Dendritic cell treated with granulocyte-macrophage colony-stimulating factor and Interleukin-4, amounts not matched to agents 40 ng/mL and 50 ng/mL, for 4 days (primary cell): ENCODE measurements around the gene C11orf97.
A peak's percentile ranks its signal among the peaks of the same experiment; 100 is the strongest.

ENCODE experiments used
- H3K27ac Mint-ChIP-seq: one replicate; pipeline ENCODE4 v1.8.0; 2022; ENCODE audit warnings: mild to moderate bottlenecking, mixed read lengths
- H3K27me3 Mint-ChIP-seq: one replicate; pipeline ENCODE4 v1.8.0; 2022; ENCODE audit warnings: mild to moderate bottlenecking, mixed read lengths
- H3K36me3 Mint-ChIP-seq: one replicate; pipeline ENCODE4 v1.8.0; 2022; ENCODE audit warnings: low read depth, mixed read lengths
- H3K4me1 Mint-ChIP-seq: one replicate; pipeline ENCODE4 v1.8.0; 2022; ENCODE audit warnings: low read depth, mixed read lengths
- H3K4me3 Mint-ChIP-seq: one replicate; pipeline ENCODE4 v1.8.0; 2022; ENCODE audit warnings: mild to moderate bottlenecking, moderate library complexity, mixed read lengths
- H3K9me3 Mint-ChIP-seq: one replicate; pipeline ENCODE4 v1.8.0; 2022; ENCODE audit warnings: mixed read lengths
- intact Hi-C: fragments of 100-400 bp; cut with micrococcal nuclease; formaldehyde crosslinking; loops from one replicate; pipeline ENCODE4 v1.15.0; 2022

C11orf97 gene

GRCh38 chr11:94507485-94507884 lies 4.8 kb upstream of the C11orf97 start:
- H3K27ac Mint-ChIP-seq: no peak overlapping the region
- intact Hi-C loops: no loop called here

GRCh38 chr11:94513091-94513490 lies 830 bp downstream of the C11orf97 start:
- H3K27me3 Mint-ChIP-seq: no peaks in the 10 kb centered on the region

More at GRCh38 chr11:94507485-94507884, 4.8 kb upstream of the C11orf97 start:
- Mint-ChIP-seq H3K9me3 (no peaks in the 10 kb centered on the region), H3K4me3 (no peak overlapping the region), H3K27me3 (no peaks in the 10 kb centered on the region), H3K4me1 (peaks cover 9% of the 10 kb centered on the region), H3K36me3 (no peaks in the 10 kb centered on the region)

GRCh38 chr11:94515398-94515797 lies 3.1 kb downstream of the C11orf97 start:
- intact Hi-C loops: no loop called here
- Mint-ChIP-seq H3K27me3 (no peaks in the 10 kb centered on the region), H3K4me1 (peaks cover 12% of the 10 kb centered on the region), H3K36me3 (no peaks in the 10 kb centered on the region), H3K27ac (no peak overlapping the region), H3K9me3 (no peaks in the 10 kb centered on the region), H3K4me3 (no peak overlapping the region)

More at GRCh38 chr11:94513091-94513490, 830 bp downstream of the C11orf97 start:
- Mint-ChIP-seq H3K36me3 (no peaks in the 10 kb centered on the region), H3K4me1 (peaks cover 12% of the 10 kb centered on the region), H3K27ac (no peak overlapping the region), H3K4me3 (no peak overlapping the region), H3K9me3 (no peaks in the 10 kb centered on the region)
- intact Hi-C loops: no loop called here

GRCh38 chr11:94516725-94517124 lies 4.5 kb downstream of the C11orf97 start:
- Mint-ChIP-seq H3K9me3 (no peaks in the 10 kb centered on the region), H3K4me1 (peaks cover 11% of the 10 kb centered on the region), H3K4me3 (no peak overlapping the region), H3K27ac (no peak overlapping the region), H3K27me3 (no peaks in the 10 kb centered on the region), H3K36me3 (no peaks in the 10 kb centered on the region)
- intact Hi-C loops: no loop called here

- Mint-ChIP-seq H3K4me1 (no peaks in the 10 kb centered on the region), H3K27me3 (no peaks in the 10 kb centered on the region), H3K4me3 (no peak overlapping the region), H3K9me3 (no peaks in the 10 kb centered on the region), H3K36me3 (no peaks in the 10 kb centered on the region), H3K27ac (no peak overlapping the region)
- intact Hi-C loops: loop anchor here (2.0 kb wide), 1 partner anchor 81 kb away; no protein-coding TSS in a partner anchor
Observed at GRCh38 chr11:94518300-94518699, 6.0 kb downstream of the C11orf97 start.

GRCh38 chr11:94519478-94520084 lies 7.3 kb downstream of the C11orf97 start:
- no peaks in the 10 kb centered on the region for H3K4me1 Mint-ChIP-seq
- no peak overlapping the region for H3K27ac Mint-ChIP-seq
- H3K36me3 Mint-ChIP-seq: no peaks in the 10 kb centered on the region
- no peaks in the 10 kb centered on the region for H3K27me3 Mint-ChIP-seq
- H3K4me3 Mint-ChIP-seq: no peak overlapping the region
- no peaks in the 10 kb centered on the region for H3K9me3 Mint-ChIP-seq
- intact Hi-C loops: loop anchor here (1.0 to 10.0 kb wide), 3 partner anchors 79 to 375 kb away; no protein-coding TSS in a partner anchor

GRCh38 chr11:94521684-94522083 lies 9.4 kb downstream of the C11orf97 start:
- Mint-ChIP-seq H3K27me3 (no peaks in the 10 kb centered on the region), H3K36me3 (no peaks in the 10 kb centered on the region), H3K27ac (no peak overlapping the region), H3K4me3 (no peak overlapping the region), H3K4me1 (peaks cover 11% of the 10 kb centered on the region), H3K9me3 (no peaks in the 10 kb centered on the region)
- intact Hi-C loops: loop anchor here (10.0 kb wide), 1 partner anchor 373 kb away; no protein-coding TSS in a partner anchor

GRCh38 chr11:94524341-94524740 lies 12.1 kb downstream of the C11orf97 start:
- Mint-ChIP-seq H3K4me1 (peaks cover 18% of the 10 kb centered on the region), H3K27me3 (no peaks in the 10 kb centered on the region), H3K9me3 (no peaks in the 10 kb centered on the region), H3K27ac (no peak overlapping the region), H3K36me3 (no peaks in the 10 kb centered on the region), H3K4me3 (no peak overlapping the region)
- intact Hi-C loops: loop anchor here (10.0 kb wide), 1 partner anchor 370 kb away; no protein-coding TSS in a partner anchor

GRCh38 chr11:94525546-94526324 lies 13.5 kb downstream of the C11orf97 start:
- Mint-ChIP-seq H3K27me3 (no peaks in the 10 kb centered on the region), H3K4me3 (peak overlapping the region; percentile 21), H3K4me1 (peaks cover 18% of the 10 kb centered on the region), H3K9me3 (no peaks in the 10 kb centered on the region), H3K27ac (no peak overlapping the region), H3K36me3 (no peaks in the 10 kb centered on the region)
- intact Hi-C loops: loop anchor here (10.0 kb wide), 1 partner anchor 369 kb away; no protein-coding TSS in a partner anchor

GRCh38 chr11:94526645-94527438 lies 14.6 kb downstream of the C11orf97 start:
- intact Hi-C loops: loop anchor here (10.0 kb wide), 1 partner anchor 368 kb away; no protein-coding TSS in a partner anchor
- Mint-ChIP-seq H3K27ac (no peak overlapping the region), H3K36me3 (no peaks in the 10 kb centered on the region), H3K4me3 (no peak overlapping the region), H3K9me3 (no peaks in the 10 kb centered on the region), H3K27me3 (no peaks in the 10 kb centered on the region), H3K4me1 (peaks cover 18% of the 10 kb centered on the region)

GRCh38 chr11:94528551-94528950 lies 16.3 kb downstream of the C11orf97 start:
- no peak overlapping the region for H3K4me3 Mint-ChIP-seq
- intact Hi-C loops: loop anchor here (10.0 kb wide), 1 partner anchor 366 kb away; no protein-coding TSS in a partner anchor
- peaks cover 26% of the 10 kb centered on the region for H3K4me1 Mint-ChIP-seq
- H3K27me3 Mint-ChIP-seq: no peaks in the 10 kb centered on the region
- no peaks in the 10 kb centered on the region for H3K36me3 Mint-ChIP-seq
- no peaks in the 10 kb centered on the region for H3K9me3 Mint-ChIP-seq
- H3K27ac Mint-ChIP-seq: no peak overlapping the region

- Mint-ChIP-seq H3K9me3 (no peaks in the 10 kb centered on the region), H3K27ac (no peak overlapping the region), H3K27me3 (no peaks in the 10 kb centered on the region), H3K4me3 (no peak overlapping the region), H3K4me1 (peaks cover 20% of the 10 kb centered on the region), H3K36me3 (no peaks in the 10 kb centered on the region)
- intact Hi-C loops: loop anchor here (10.0 kb wide), 1 partner anchor 223 kb away; no protein-coding TSS in a partner anchor
Observed at GRCh38 chr11:94532211-94532610, 19.9 kb downstream of the C11orf97 start.

GRCh38 chr11:94533206-94533605 lies 20.9 kb downstream of the C11orf97 start:
- Mint-ChIP-seq H3K4me1 (peaks cover 24% of the 10 kb centered on the region), H3K27me3 (no peaks in the 10 kb centered on the region), H3K27ac (no peak overlapping the region), H3K4me3 (no peak overlapping the region), H3K36me3 (no peaks in the 10 kb centered on the region), H3K9me3 (no peaks in the 10 kb centered on the region)
- intact Hi-C loops: loop anchor here (10.0 kb wide), 1 partner anchor 222 kb away; no protein-coding TSS in a partner anchor
